NCI-H1436 (cell line): ENCODE results near the gene TMEM132D.
"Not testable (repeated sequence)": the region's sequence is repeated elsewhere in the genome, so short reads cannot be mapped to it uniquely, and the experiment has no call there.

Experiments
- DNase-seq: peaks from one replicate; lab custom pipeline; 2025; lab: John Stamatoyannopoulos, UW

TMEM132D gene

GRCh38 chr12:129588142-129588541 is 315.7 kb downstream of the TMEM132D start:
- no peak for DNase-seq

- DNase-seq = no peak
These were observed 318.5 kb downstream of the TMEM132D start for GRCh38 chr12:129585296-129585695.

GRCh38 chr12:129579879-129580278 is 323.9 kb downstream of the TMEM132D start:
- DNase-seq = no peak

GRCh38 chr12:129571901-129572494 is 331.8 kb downstream of the TMEM132D start:
- DNase-seq = no peak

GRCh38 chr12:129570796-129571400 is 332.9 kb downstream of the TMEM132D start:
- no peak for DNase-seq

- no peak for DNase-seq
These were observed 337.0 kb downstream of the TMEM132D start for GRCh38 chr12:129566800-129567199.

- DNase-seq = no peak
These were observed 339.1 kb downstream of the TMEM132D start for GRCh38 chr12:129564768-129565167.

GRCh38 chr12:129563266-129563665 is 340.6 kb downstream of the TMEM132D start:
- DNase-seq = no peak

GRCh38 chr12:129561304-129561703 is 342.5 kb downstream of the TMEM132D start:
- no peak for DNase-seq

GRCh38 chr12:129559776-129560175 is 344.0 kb downstream of the TMEM132D start:
- no peak for DNase-seq

- DNase-seq = no peak
These were observed 345.8 kb downstream of the TMEM132D start for GRCh38 chr12:129558036-129558435.

- DNase-seq = no peak
These were observed 347.7 kb downstream of the TMEM132D start for GRCh38 chr12:129556082-129556481.

GRCh38 chr12:129552996-129553750 is 350.7 kb downstream of the TMEM132D start:
- DNase-seq = no peak

GRCh38 chr12:129551441-129551840 is 352.4 kb downstream of the TMEM132D start:
- DNase-seq = no peak

- peak; percentile 96 for DNase-seq
These were observed 353.5 kb downstream of the TMEM132D start for GRCh38 chr12:129550353-129550752.

GRCh38 chr12:129549656-129550055 is 354.2 kb downstream of the TMEM132D start:
- no peak for DNase-seq

GRCh38 chr12:129549020-129549419 is 354.8 kb downstream of the TMEM132D start:
- DNase-seq = not testable (repeated sequence)

- DNase-seq = no peak
These were observed 359.1 kb downstream of the TMEM132D start for GRCh38 chr12:129544716-129545115.

GRCh38 chr12:129540954-129541353 is 362.9 kb downstream of the TMEM132D start:
- DNase-seq = no peak

- DNase-seq = no peak
These were observed 363.6 kb downstream of the TMEM132D start for GRCh38 chr12:129540249-129540648.

GRCh38 chr12:129538724-129539335 is 365.0 kb downstream of the TMEM132D start:
- not testable (repeated sequence) for DNase-seq

- no peak for DNase-seq
These were observed 365.7 kb downstream of the TMEM132D start for GRCh38 chr12:129538137-129538536.
